MG63 (cell line): ENCODE measurements around the gene TMEM44. TPM values are rescaled to one million over a fixed set of nuclear protein-coding genes. Genes with fewer than 3 reads are reported as not detected.
A peak's percentile ranks its signal among the peaks of the same experiment; 100 is the strongest.

Experiments used
- DNase-seq: peaks from one replicate; pipeline ENCODE4 v3.0.0-alpha.2; 2020
- H3K27me3 ChIP-seq: fragments of 250-450 bp; sonication (Bioruptor Pico); 2 replicates; pipeline ENCODE4 v1.5.1; 2020; ENCODE audit warnings: mild to moderate bottlenecking, moderate library complexity
- H3K36me3 ChIP-seq: fragments of 250-450 bp; sonication (Bioruptor Pico); 2 replicates; pipeline ENCODE4 v1.5.1; 2020; ENCODE audit warnings: mild to moderate bottlenecking, moderate library complexity
- H3K4me3 ChIP-seq: fragments of 250-450 bp; sonication (Bioruptor Pico); 2 replicates; pipeline ENCODE4 v1.5.1; 2020; ENCODE audit warnings: mild to moderate bottlenecking, moderate library complexity
- H3K9me3 ChIP-seq: fragments of 250-450 bp; sonication (Bioruptor Pico); 2 replicates; pipeline ENCODE4 v1.5.1; 2020; ENCODE audit warnings: mild to moderate bottlenecking, moderate library complexity
- total RNA-seq: library from RNA; depleted of rRNA; stranded (reverse); fragments of >200 nt; shearing (Covaris generic); gene quantifications from 2 replicates; pipeline ENCODE4 v1.2.3, GENCODE V29; 2014; ENCODE audit warnings: low replicate concordance

TMEM44 gene
- total RNA-seq, 1 experiment from 2014 or later, result 40.9 TPM

DNA sequence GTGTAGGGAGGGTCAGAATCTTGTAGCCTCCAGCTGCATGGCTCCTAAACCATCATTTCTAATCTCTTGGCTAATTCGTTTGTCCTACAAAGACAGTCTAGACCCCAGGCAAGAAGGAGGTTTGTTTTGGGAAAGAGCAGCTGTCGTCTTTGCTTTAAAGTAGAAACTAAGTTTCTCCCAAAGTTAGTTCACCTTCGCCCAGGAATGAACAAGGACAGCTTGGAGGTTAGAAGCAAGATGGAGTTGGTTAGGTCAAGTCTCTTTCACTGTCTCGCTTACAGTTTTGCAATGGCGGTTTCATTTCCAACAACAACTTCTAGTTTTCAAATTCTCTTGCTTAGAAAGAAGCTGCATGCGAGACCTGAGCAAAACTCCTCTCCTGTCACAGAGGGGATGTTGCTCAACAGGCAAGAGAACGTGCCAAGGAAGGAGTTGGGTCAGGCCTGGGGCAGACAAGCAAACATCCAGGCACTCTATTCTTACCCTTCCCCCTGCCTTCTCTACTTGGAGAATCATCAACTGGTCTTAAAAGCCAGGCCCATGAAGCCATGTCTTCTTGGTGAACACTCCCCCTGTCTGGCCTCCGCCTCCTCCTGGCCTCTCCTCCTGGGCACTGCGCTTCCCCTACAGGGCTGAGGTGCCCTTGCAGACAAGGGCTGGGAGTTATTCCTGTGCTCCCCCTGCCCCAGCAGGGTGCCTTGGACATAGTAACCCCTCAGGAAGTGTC lies 57.6 kb downstream of the TMEM44 start:
- no peaks in the 10 kb centered on the region for H3K36me3 ChIP-seq
- no peaks in the 10 kb centered on the region for H3K27me3 ChIP-seq
- H3K4me3 ChIP-seq, result no peak overlapping the region
- DNase-seq, result peak; percentile 49
- H3K9me3 ChIP-seq, result no peaks in the 10 kb centered on the region

DNA sequence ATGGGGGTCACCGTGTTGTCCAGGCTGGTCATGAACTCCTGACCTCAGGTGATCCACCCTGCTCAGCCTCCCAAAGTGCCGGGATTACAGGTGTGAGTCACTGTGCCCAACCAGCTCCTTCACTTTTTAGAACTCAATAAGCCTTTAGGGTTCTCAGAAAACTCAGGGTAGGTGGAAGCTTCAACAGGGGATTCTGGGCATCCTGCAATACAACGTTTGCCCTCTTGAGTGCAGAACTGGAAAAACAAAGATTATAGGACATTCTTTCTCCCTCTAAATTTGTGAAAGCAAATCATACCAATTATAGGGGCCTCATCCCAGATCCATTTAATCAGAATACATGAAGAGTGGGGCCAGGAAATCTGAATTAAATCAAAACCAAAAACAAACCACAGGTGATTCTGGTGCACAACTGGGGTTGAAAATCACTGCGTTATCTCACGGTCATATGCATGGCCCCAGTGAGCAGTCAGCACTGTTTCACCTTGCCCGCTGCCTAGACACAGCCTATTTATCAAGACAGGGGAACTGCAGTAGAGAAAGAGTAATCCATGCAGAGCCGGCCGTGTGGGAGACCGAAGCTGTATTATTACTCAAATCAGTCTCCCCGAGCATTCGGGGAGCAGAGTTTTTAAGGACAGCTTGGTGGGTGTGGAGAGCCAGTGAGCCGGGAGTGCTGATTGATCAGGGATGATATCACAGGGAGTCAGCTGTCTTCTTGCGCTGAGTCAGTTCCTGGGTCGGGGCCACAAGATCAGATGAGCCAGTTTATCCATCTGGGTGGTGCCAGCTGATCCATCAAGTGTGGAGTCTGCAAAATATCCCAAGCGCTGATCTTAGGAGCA lies 58.4 kb downstream of the TMEM44 start:
- H3K36me3 ChIP-seq, result no peaks in the 10 kb centered on the region
- H3K4me3 ChIP-seq, result no peak overlapping the region
- H3K27me3 ChIP-seq, result no peaks in the 10 kb centered on the region
- no peaks in the 10 kb centered on the region for H3K9me3 ChIP-seq
- DNase-seq, result peak; percentile 67

DNA sequence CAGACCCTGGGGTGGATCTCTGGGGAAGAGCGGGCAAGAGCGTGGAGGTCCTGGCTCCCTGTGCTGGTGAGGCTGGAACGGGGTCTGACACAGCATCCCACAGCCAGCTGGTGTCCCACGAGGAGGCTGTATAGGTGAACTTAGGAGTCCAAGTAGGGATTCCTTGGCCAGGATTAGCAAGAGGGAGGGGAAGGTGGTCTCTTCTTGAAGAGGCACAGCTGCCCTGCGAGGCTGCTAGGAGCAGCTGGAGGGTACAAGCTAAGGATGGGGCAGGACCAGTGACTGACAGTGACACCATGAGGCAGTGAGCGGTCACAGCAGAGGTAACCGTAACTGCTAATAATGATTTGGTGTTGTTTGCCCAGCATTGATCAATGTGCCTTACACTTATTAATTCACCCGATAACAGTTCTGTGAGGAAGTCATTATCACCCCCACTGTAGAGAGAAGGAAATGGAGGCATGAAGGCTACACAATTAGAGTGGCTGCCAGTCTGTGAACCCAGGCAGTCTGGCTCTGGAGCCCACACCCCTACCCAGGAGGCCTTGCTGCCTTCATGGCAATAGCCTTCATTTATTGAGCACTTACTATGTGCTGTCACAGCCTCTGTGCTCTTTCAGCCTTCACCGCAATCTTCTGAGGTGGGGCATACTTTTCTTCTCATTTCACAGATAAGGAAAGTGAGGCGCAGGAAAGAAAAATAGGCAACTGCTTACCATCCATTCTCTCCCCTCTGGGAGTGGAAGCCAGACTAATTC lies 59.4 kb downstream of the TMEM44 start:
- no peaks in the 10 kb centered on the region for H3K27me3 ChIP-seq
- no peak overlapping the region for H3K4me3 ChIP-seq
- no peaks in the 10 kb centered on the region for H3K36me3 ChIP-seq
- no peaks in the 10 kb centered on the region for H3K9me3 ChIP-seq
- DNase-seq, result peak; percentile 42

DNA sequence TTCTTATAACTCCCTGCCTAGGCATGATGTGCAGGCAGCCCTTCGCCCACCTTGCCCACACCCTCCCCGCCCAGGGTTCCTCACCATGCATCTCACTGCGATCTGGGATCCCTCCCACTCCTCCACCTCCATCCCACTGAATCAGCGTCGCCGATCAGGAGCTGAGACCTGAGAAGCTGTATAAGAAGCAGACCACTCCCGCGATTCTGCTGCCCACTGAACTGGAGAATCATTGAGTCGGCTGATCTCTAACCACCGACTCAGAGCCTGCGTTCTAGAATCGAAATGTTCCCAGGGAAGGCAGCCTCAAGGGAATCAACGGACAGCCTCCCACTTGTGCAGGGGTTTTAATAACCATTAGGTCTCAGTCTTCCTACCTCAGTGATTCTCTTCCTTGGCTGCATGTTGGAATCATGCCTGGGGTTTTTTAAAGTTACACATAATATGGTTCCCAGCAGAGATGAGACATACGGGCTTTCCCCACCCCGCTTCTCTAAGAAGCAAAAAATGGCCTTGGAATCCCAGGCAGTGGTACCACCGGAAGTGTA lies 60.2 kb downstream of the TMEM44 start:
- DNase-seq, result no peak
- Histone ChIP-seq H3K4me3 (no peak overlapping the region), H3K36me3 (no peaks in the 10 kb centered on the region), H3K9me3 (no peaks in the 10 kb centered on the region), H3K27me3 (no peaks in the 10 kb centered on the region)

DNA sequence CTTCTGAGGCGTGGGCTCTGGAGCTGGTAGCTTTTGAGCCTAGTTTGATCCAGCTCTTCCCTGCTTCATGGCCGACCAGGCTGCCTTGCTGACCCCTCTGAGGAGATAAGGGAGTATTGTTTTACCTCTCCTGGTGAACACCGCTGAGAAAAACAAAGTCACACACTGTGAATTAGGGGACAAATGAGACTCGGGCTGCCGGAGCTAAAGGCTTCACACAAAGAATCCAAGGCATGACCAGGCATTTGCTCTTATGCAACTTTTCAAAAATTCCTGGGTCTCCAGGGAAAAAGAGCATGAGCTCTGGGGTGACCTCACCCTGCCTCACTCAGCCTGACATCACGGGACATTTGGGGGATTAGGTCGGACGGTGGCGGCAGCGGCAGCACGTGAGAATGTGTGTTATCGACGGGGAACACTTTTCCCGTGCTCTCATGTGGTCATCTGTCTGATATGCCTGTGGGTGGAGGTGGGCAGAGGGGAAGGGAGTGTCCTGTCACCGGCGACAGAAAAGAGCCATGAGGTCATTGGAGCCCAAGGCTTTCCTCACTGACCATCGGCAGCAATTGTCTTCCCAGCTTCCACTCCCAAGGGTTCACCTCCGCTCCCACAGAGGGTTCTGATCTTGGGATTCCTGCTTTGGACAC lies 61.0 kb downstream of the TMEM44 start:
- Histone ChIP-seq H3K9me3 (no peaks in the 10 kb centered on the region), H3K27me3 (no peaks in the 10 kb centered on the region), H3K36me3 (no peaks in the 10 kb centered on the region), H3K4me3 (no peak overlapping the region)
- DNase-seq, result peak; percentile 26

DNA sequence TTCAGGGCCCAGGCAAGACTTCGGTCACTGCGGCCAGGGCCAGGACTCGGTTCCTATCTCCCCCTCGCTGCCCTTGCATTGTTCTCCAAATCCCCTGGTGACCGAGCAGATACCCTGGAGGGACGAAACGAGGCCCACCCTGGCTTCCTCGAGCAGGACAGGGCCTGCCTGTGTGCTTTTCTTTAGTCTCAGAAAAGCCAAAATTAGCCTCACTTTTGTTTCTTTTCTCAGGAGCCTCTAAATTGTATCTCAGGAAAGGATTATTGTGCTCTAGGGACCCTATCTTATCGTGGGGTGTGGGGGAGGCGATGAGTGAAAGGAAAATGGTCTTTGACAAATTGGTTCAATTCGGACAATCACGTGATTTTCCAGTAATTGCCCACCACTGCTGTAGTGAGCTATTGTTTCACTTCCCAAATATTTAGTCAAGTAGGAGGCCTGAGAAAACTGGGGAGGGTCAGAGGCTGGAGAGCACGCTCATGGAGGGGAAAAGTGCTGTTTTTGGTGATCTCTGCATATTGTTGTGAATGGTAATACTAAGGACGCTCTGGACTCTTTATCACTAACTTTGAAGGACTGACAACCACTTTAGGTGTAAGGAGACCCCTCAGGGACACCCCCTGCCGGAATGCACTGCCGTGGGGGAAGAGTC lies 61.6 kb downstream of the TMEM44 start:
- Histone ChIP-seq H3K36me3 (no peaks in the 10 kb centered on the region), H3K27me3 (no peaks in the 10 kb centered on the region), H3K4me3 (no peak overlapping the region), H3K9me3 (0 out of 2 replicates have a peak, but pooled peaks cover 3% of the 10 kb centered on the region)
- no peak for DNase-seq

DNA sequence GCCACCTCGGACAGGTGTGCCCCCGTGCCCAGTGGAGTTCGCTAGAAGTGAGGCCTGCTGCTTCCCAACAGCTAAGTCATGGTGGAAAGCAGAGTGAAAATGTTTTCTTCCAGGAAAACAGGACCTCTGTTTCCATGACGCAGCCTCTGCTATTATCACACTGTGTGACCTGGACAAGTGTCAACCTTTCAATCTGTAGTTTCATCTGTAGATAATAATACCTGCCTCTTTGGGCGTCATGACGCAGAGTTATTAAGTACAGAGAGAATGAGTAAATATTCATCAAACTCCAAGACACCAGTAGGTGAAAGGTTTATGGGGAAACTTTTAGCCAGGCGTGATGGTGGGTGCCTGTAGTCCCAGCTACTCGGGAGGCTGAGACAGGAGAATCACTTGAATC lies 62.3 kb downstream of the TMEM44 start:
- Histone ChIP-seq H3K36me3 (no peaks in the 10 kb centered on the region), H3K27me3 (no peaks in the 10 kb centered on the region), H3K9me3 (0 out of 2 replicates have a peak, but pooled peaks cover 3% of the 10 kb centered on the region), H3K4me3 (no peak overlapping the region)
- DNase-seq, result no peak

DNA sequence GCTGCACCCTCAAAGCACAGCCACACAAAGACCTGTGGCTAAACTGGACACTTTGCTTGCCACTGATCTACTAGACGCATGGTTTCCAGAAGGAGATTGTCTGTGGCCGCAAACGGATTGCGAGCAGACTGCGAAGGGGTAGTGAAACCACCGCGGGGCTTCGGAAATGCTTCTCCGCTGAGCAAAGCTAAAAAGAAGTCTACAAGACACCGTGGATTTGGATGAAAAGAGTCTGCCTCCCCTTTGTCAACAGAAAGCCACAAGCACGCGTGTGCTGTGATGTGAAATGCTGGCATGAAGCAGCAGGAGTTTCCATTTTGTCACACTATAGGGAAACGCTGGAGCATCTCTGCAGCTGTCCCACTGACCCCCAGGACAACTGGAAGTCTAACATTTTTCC lies 63.0 kb downstream of the TMEM44 start:
- H3K36me3 ChIP-seq, result no peaks in the 10 kb centered on the region
- no peak overlapping the region for H3K4me3 ChIP-seq
- 0 out of 2 replicates have a peak, but pooled peaks cover 3% of the 10 kb centered on the region for H3K9me3 ChIP-seq
- no peak for DNase-seq
- no peaks in the 10 kb centered on the region for H3K27me3 ChIP-seq

DNA sequence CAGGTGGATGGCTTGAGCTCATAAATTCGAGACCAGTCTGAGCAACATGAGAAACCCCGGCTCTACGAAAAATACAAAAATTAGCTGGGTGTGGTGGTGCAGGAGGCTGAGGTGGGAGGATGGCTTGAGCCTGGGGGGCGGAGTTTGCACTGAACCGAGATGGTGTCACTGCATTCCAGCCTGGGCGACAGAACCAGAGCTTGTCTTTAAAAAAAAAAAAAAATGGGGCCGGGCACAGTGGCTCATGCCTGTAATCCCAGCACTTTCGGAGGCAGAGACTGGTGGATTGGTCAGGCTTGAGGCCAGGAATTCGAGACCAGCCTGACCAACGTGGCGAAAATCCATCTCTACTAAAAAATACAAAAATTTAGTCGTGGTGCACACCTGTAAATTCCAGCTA lies 64.0 kb downstream of the TMEM44 start:
- no peaks in the 10 kb centered on the region for H3K36me3 ChIP-seq
- H3K9me3 ChIP-seq, result 0 out of 2 replicates have a peak, but pooled peaks cover 3% of the 10 kb centered on the region
- DNase-seq, result no peak
- no peaks in the 10 kb centered on the region for H3K27me3 ChIP-seq
- no peak overlapping the region for H3K4me3 ChIP-seq

DNA sequence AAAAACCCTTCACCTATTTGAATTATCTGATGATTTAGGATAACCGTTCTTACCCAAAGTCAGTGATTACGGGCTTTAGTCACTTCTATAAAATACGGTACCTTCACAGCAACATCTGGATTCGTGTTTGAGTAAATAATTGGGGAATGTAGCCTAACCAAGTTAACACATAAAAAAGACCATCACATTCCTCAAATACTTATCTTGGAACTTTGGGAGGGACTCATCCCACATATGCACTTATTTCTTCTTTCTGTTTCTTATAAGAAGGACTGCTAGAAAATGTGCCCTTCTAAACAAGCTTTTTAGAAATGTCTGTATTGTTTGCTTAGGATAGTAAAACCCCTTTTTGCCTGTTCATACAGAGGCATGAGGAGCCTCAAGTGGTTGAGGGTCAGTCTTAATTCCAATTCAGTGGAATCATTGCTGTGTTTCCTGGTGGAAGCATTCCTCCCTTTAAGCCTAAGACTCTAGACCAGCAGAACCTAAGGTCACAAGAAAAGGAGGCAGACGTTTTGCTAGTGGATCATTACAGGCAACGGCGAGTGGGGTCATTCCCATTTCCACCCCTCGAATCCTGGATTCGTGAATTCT lies 67.5 kb downstream of the TMEM44 start:
- no peak for DNase-seq
- H3K36me3 ChIP-seq, result no peaks in the 10 kb centered on the region
- no peaks in the 10 kb centered on the region for H3K27me3 ChIP-seq
- H3K9me3 ChIP-seq, result 0 out of 2 replicates have a peak, but pooled peaks cover 3% of the 10 kb centered on the region
- no peak overlapping the region for H3K4me3 ChIP-seq

DNA sequence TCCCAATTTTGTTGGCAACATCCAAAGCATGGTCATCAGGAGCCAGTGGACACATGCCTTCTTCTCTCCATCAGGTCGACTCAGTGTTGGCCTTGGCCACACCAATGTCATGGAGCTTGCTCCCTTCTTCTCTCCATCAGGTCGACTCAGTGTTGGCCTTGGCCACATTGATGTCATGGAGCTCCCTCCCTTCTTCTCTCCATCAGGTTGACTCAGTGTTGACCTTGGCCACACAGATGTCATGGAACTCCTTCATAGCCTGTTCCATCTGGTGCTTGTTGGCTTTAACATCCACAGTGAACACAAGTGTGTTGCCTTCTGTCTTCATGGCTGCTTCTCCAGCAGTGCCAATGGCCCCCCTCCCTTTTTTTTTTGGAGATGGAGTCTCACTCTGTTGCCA lies 70.2 kb downstream of the TMEM44 start:
- Histone ChIP-seq H3K4me3 (no peak overlapping the region), H3K9me3 (0 out of 2 replicates have a peak, but pooled peaks cover 3% of the 10 kb centered on the region), H3K27me3 (no peaks in the 10 kb centered on the region), H3K36me3 (no peaks in the 10 kb centered on the region)
- no peak for DNase-seq

DNA sequence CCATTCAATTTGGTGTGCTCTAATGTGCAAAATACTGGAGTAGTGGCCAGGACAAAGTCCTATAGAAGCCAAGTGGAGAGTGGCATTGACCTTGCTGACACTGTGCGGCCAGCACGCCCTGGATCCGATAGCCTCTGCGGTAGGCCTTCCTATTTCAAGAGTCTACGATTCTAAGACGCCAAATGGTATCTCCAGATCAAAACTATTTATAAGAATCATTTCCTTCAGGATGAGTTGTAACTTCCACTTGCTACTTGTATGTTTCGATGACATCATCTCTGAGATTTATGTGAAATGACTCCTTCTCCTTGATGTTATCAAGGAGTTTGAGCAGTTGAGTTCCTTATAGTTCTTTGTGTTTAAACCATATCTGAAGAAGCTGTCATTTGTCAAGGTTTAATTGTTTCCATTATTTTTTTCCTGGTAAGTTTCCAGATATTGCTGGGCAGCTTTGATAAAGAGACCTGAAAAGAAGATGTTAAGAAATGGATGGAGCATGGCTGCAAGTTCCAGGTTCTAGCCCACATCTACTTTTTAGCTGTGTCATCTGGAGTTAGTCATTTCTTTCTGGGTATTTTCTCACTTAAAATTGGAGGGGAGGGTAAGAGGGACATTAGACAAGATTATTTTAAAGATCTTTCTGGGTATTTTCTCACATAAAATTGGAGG lies 71.8 kb downstream of the TMEM44 start:
- Histone ChIP-seq H3K36me3 (no peaks in the 10 kb centered on the region), H3K4me3 (no peak overlapping the region), H3K9me3 (no peaks in the 10 kb centered on the region), H3K27me3 (no peaks in the 10 kb centered on the region)
- DNase-seq, result no peak

DNA sequence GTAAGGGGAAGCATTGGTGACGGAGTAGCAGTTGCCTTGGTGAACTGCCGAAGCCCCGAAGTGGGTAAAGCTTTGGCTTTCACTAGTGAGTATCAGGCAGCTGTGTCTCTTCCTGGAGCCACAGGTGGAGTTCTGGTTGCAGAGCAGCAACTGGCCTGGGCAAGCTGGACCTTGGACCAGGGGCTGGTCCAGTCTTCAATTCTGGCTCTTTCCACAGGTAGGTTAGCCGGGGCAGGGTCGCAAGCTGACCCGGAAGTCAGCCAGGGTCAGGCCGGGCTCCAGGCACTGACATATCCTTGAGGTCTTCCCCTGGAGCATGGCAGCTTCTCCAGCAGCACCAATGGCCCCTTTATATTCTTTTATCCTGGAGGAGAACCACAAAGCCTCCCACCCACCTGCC lies 73.2 kb downstream of the TMEM44 start:
- Histone ChIP-seq H3K36me3 (no peaks in the 10 kb centered on the region), H3K4me3 (no peak overlapping the region), H3K9me3 (no peaks in the 10 kb centered on the region), H3K27me3 (no peaks in the 10 kb centered on the region)
- DNase-seq, result no peak

DNA sequence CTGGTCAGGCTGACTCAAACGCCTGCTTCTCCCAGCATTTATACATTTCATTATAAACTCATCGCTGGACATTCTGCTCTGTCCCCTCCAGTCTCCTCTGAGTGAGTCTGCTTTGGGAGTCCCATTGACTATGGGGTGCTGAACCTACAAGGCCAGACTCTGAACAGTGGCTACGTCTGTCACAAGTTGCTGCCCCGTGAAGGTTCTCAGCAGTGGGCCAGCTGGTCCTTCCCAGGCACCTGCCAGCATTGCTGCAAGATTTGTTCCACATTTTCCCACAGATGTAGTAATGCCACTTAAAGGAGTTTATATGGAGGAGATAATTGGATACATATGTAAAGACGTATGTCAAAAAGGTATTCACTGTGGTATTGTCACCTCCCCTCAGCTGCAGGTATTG lies 73.7 kb downstream of the TMEM44 start:
- no peak for DNase-seq
- no peaks in the 10 kb centered on the region for H3K27me3 ChIP-seq
- no peaks in the 10 kb centered on the region for H3K9me3 ChIP-seq

More for the DNA sequence above, 73.7 kb downstream of the TMEM44 start:
- no peak overlapping the region for H3K4me3 ChIP-seq
- H3K36me3 ChIP-seq, result no peaks in the 10 kb centered on the region
